Ishikawa (cell line): ENCODE measurements around the gene SLCO3A1.

ENCODE experiments used
- CEBPB ChIP-seq: IDR thresholded peaks from 2 replicates; pipeline ENCODE4 v1.6.1; 2012
- CREB1 ChIP-seq: IDR thresholded peaks from 2 replicates; pipeline ENCODE4 v1.6.1; 2012; ENCODE audit warnings: low read depth
- EGR1 ChIP-seq: IDR thresholded peaks from 2 replicates; pipeline ENCODE4 v1.6.1; 2012
- EP300 ChIP-seq: IDR thresholded peaks from 2 replicates; pipeline ENCODE4 v1.6.1; 2012; ENCODE audit warnings: borderline replicate concordance
- FOXM1 ChIP-seq: IDR thresholded peaks from 2 replicates; pipeline ENCODE4 v1.6.1; 2012; ENCODE audit warnings: low read depth, borderline replicate concordance
- MAX ChIP-seq: IDR thresholded peaks from 2 replicates; pipeline ENCODE4 v1.6.1; 2012
- NFIC ChIP-seq: IDR thresholded peaks from 2 replicates; pipeline ENCODE4 v1.6.1; 2012
- RAD21 ChIP-seq: IDR thresholded peaks from 2 replicates; pipeline ENCODE4 v1.6.1; 2012; ENCODE audit warnings: low read depth
- REST ChIP-seq: IDR thresholded peaks from 2 replicates; pipeline ENCODE4 v1.6.1; 2012; ENCODE audit warnings: low read depth, mild to moderate bottlenecking
- TAF1 ChIP-seq: IDR thresholded peaks from 2 replicates; pipeline ENCODE4 v1.6.1; 2012; ENCODE audit warnings: low read depth, mild to moderate bottlenecking
- TCF12 ChIP-seq: IDR thresholded peaks from 2 replicates; pipeline ENCODE4 v1.6.1; 2012; ENCODE audit warnings: low read depth
- TEAD4 ChIP-seq: IDR thresholded peaks from 2 replicates; pipeline ENCODE4 v1.6.1; 2012
- USF1 ChIP-seq: IDR thresholded peaks from 2 replicates; pipeline ENCODE4 v1.6.1; 2012
- YY1 ChIP-seq: IDR thresholded peaks from 2 replicates; pipeline ENCODE4 v1.6.1; 2012; ENCODE audit warnings: low read depth
- ZBTB7A ChIP-seq: IDR thresholded peaks from 2 replicates; pipeline ENCODE4 v1.6.1; 2012; ENCODE audit warnings: low read depth

Gene SLCO3A1

GRCh38 chr15:91889111-91889815, 35.8 kb downstream of the SLCO3A1 start:
- TF ChIP-seq NFIC (no peak), ZBTB7A (no peak), YY1 (no peak), CEBPB (no peak), RAD21 (no peak), MAX (no peak)

GRCh38 chr15:91890614-91891013, 37.1 kb downstream of the SLCO3A1 start:
- TF ChIP-seq USF1 (no peak), TAF1 (no peak), CEBPB (no peak), NFIC (no peak), RAD21 (no peak), EGR1 (no peak), TEAD4 (no peak), YY1 (no peak), REST (no peak), TCF12 (no peak), ZBTB7A (no peak), EP300 (no peak), FOXM1 (no peak), MAX (no peak), CREB1 (no peak)

GRCh38 chr15:91891101-91891500, 37.6 kb downstream of the SLCO3A1 start:
- TF ChIP-seq MAX (no peak), NFIC (no peak), TCF12 (no peak), EGR1 (no peak), REST (no peak), YY1 (no peak), TAF1 (no peak)

- TF ChIP-seq EP300 (no peak), TCF12 (no peak), MAX (no peak), NFIC (no peak), ZBTB7A (no peak), CEBPB (no peak), CREB1 (no peak), TEAD4 (no peak), TAF1 (no peak), RAD21 (no peak), FOXM1 (no peak), YY1 (no peak), USF1 (no peak), REST (no peak)
Observed at GRCh38 chr15:91891788-91892345, 38.4 kb downstream of the SLCO3A1 start.
